Keratinocyte (primary cell): ENCODE data around the gene UNC119B.

Experiments used
- EZH2 ChIP-seq: IDR thresholded peaks from one replicate; pipeline ENCODE4 v1.6.1; 2012; ENCODE audit warnings: inconsistent platforms, mild to moderate bottlenecking, low read length, moderate library complexity
- TF ChIP-seq, protein P1 (sequence below), 3 experiments: IDR thresholded peaks in 1 of 3; conservative IDR thresholded peaks in 1 of 3; optimal IDR thresholded peaks in 1 of 3; 2 replicates in 2 of 3; 3 replicates in 1 of 3; pipeline versions ENCODE3 to v1.5.1; 2011; ENCODE audit warnings: low read length in 3 of 3, mild to moderate bottlenecking in 3 of 3, moderate library complexity in 2 of 3, control low read depth in 1 of 3, inconsistent platforms in 1 of 3; ENCODE audit not compliant: insufficient read depth in 2 of 3; ENCODE audit errors: extremely low read depth in 1 of 3

DNA sequence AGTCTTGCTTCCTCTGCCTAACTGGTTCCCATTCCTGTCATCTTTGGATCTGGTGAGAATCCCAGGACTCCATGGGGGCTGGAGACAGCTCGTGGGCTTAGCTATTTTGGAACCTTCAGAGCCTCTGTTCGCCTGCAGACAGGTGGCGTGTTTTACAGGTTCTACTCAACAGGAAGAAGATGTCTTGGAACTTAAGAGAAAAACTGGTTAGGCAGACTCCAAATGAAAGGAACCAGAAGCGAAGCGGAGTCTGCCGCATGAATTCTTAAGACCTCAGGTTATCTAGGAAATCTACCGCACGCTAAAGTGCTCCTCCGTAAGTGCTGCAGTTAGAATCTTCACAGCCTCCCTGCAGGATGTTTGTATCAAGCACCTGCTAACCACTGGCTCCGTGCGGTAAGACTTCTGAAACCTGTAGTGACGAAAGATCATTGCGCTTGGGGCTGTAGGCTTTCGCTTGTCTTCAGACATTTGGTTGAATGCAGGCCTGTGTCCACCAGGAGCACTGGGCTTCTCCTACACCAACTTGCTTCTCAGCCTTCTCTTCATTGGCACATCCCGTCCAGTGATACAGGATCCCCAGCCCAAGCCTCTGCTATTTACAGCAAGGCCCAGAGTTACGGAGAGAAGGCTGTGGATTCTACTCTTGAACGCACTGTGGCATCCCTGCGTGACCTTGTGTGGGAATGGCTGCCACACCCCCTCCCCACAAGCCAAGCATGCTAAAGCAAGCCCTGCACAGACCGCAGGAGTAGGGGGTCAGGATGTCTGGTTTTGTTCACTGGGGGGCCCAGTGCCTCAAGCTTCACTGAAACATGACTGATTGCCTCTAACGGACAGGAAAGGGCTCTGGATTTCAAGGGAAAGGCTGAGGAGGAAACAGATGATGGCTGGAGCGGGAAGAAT lies 50.3 kb downstream of the UNC119B start:
- TF ChIP-seq, protein P1, sequence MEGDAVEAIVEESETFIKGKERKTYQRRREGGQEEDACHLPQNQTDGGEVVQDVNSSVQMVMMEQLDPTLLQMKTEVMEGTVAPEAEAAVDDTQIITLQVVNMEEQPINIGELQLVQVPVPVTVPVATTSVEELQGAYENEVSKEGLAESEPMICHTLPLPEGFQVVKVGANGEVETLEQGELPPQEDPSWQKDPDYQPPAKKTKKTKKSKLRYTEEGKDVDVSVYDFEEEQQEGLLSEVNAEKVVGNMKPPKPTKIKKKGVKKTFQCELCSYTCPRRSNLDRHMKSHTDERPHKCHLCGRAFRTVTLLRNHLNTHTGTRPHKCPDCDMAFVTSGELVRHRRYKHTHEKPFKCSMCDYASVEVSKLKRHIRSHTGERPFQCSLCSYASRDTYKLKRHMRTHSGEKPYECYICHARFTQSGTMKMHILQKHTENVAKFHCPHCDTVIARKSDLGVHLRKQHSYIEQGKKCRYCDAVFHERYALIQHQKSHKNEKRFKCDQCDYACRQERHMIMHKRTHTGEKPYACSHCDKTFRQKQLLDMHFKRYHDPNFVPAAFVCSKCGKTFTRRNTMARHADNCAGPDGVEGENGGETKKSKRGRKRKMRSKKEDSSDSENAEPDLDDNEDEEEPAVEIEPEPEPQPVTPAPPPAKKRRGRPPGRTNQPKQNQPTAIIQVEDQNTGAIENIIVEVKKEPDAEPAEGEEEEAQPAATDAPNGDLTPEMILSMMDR (optimal IDR thresholded peaks at IDR 0.05 in 1 of 3, IDR thresholded peaks at IDR 0.05 in 1 of 3, conservative IDR thresholded peaks at IDR 0.05 in 1 of 3; ENCODE audit: extremely low read depth in 1 of 3, insufficient read depth in 2 of 3, low read length in 3 of 3) = no peak
- TF ChIP-seq EZH2 = no peak
